GM21528 (cell line): ENCODE data around the gene ABHD16B.

Experiments
- ATAC-seq: cut with Tn5 transposase; IDR thresholded peaks from one replicate; pipeline ENCODE4 v1.9.1; 2021; ENCODE audit warnings: mild to moderate bottlenecking, moderate library complexity; ENCODE audit not compliant: unreplicated experiment, low FRiP score

Gene ABHD16B

GRCh38 chr20:63861365-63861934 is at the start of gene ABHD16B:
Gene ABHD16B, plus strand, starts transcription at chr20:63861498. Its CDS starts 43 bp downstream, at chr20:63861541.
- no peak for ATAC-seq

GRCh38 chr20:63814891-63815614 is 46.2 kb upstream of the ABHD16B start:
- ATAC-seq, result no peak

- no peak for ATAC-seq
These were observed 45.6 kb upstream of the ABHD16B start for GRCh38 chr20:63815615-63816253.

- ATAC-seq, result no peak
These were observed 41.9 kb upstream of the ABHD16B start for GRCh38 chr20:63819224-63819921.

- no peak for ATAC-seq
These were observed 39.5 kb upstream of the ABHD16B start for GRCh38 chr20:63821811-63822210.

- no peak for ATAC-seq
These were observed 39.0 kb upstream of the ABHD16B start for GRCh38 chr20:63822276-63822696.

- no peak for ATAC-seq
These were observed 37.5 kb upstream of the ABHD16B start for GRCh38 chr20:63823691-63824311.

GRCh38 chr20:63825331-63826118 is 35.8 kb upstream of the ABHD16B start:
- ATAC-seq, result no peak

- no peak for ATAC-seq
These were observed 34.5 kb upstream of the ABHD16B start for GRCh38 chr20:63826753-63827152.

GRCh38 chr20:63828124-63828523 is 33.2 kb upstream of the ABHD16B start:
- no peak for ATAC-seq

GRCh38 chr20:63828545-63828944 is 32.8 kb upstream of the ABHD16B start:
- no peak for ATAC-seq

- ATAC-seq, result no peak
These were observed 32.3 kb upstream of the ABHD16B start for GRCh38 chr20:63828951-63829350.

- no peak for ATAC-seq
These were observed 31.7 kb upstream of the ABHD16B start for GRCh38 chr20:63829603-63829944.

- ATAC-seq, result no peak
These were observed 31.1 kb upstream of the ABHD16B start for GRCh38 chr20:63829945-63830835.

GRCh38 chr20:63830841-63831588 is 30.3 kb upstream of the ABHD16B start, which contains the start of gene ZBTB46:
Gene ZBTB46, minus strand, starts transcription at chr20:63831264. Its CDS starts 40,507 bp downstream, at chr20:63790757.
- no peak for ATAC-seq

- ATAC-seq, result no peak
These were observed 29.7 kb upstream of the ABHD16B start for GRCh38 chr20:63831646-63831992.

- ATAC-seq, result no peak
These were observed 29.2 kb upstream of the ABHD16B start for GRCh38 chr20:63831993-63832686.
